K562 (cell line): Measurements from ENCODE around the gene SPEM3. TPM values are rescaled to one million over a fixed set of nuclear protein-coding genes. Genes with fewer than 3 reads are reported as not detected.

ENCODE experiments used
- ARID4B ChIP-seq: sonication (generic); formaldehyde crosslinking; IDR thresholded peaks from 2 replicates; pipeline ENCODE4 v1.8.0; 2022; ENCODE audit warnings: mild to moderate bottlenecking, missing genetic modification reagents
- CHAMP1 ChIP-seq: fragments of 450-650 bp; IDR thresholded peaks from 2 replicates; pipeline ENCODE4 v1.6.1; 2016; ENCODE audit warnings: mild to moderate bottlenecking
- COPS2 ChIP-seq: fragments of 450-650 bp; conservative IDR thresholded peaks from 2 replicates; pipeline ENCODE4 v1.6.1; 2016; ENCODE audit warnings: mild to moderate bottlenecking, moderate library complexity
- E2F1 ChIP-seq: sonication (generic); formaldehyde crosslinking; IDR thresholded peaks from 2 replicates; pipeline ENCODE4 v1.8.1; 2023; ENCODE audit warnings: mild to moderate bottlenecking, missing genetic modification reagents, moderate library complexity
- EP400 ChIP-seq: fragments of 450-650 bp; IDR thresholded peaks from 2 replicates; pipeline ENCODE4 v1.6.1; 2017; ENCODE audit warnings: antibody characterized with exemption, mild to moderate bottlenecking, moderate library complexity
- GABPB1 ChIP-seq: sonication (generic); formaldehyde crosslinking; IDR thresholded peaks from 2 replicates; pipeline ENCODE4 v1.8.0; 2022; ENCODE audit warnings: mild to moderate bottlenecking, missing genetic modification reagents
- KAT8 ChIP-seq: fragments of 450-650 bp; IDR thresholded peaks from 2 replicates; pipeline ENCODE4 v1.6.1; 2016; ENCODE audit warnings: low read depth, mild to moderate bottlenecking
- KDM5B ChIP-seq: fragments of 200-600 bp; sonication (generic); IDR thresholded peaks from 2 replicates; pipeline ENCODE4 v1.6.1; 2012; ENCODE audit warnings: low read depth, mild to moderate bottlenecking, moderate library complexity, low read length, control low read depth, inconsistent platforms; ENCODE audit not compliant: insufficient replicate concordance
- MED1 ChIP-seq: sonication (generic); formaldehyde crosslinking; IDR thresholded peaks from 2 replicates; pipeline ENCODE4 v1.8.1; 2023; ENCODE audit warnings: missing genetic modification reagents, borderline replicate concordance
- POLR2AphosphoS2 ChIP-seq: IDR thresholded peaks from 2 replicates; pipeline ENCODE4 v1.6.1; 2012; ENCODE audit warnings: low read length, improper control_type of control experiment
- PURB ChIP-seq: sonication (generic); formaldehyde crosslinking; IDR thresholded peaks from 2 replicates; pipeline ENCODE4 v1.9.0; 2021; ENCODE audit warnings: low read depth, mild to moderate bottlenecking, missing genetic modification reagents
- RFX7 ChIP-seq: fragments of 250-450 bp; sonication (Bioruptor Pico); IDR thresholded peaks from 2 replicates; pipeline ENCODE4 v1.5.1; 2021; ENCODE audit warnings: mild to moderate bottlenecking
- SPI1 ChIP-seq: IDR thresholded peaks from 2 replicates; pipeline ENCODE4 v1.6.1; 2011; ENCODE audit warnings: low read depth, low read length, control low read depth, borderline replicate concordance
- SREBF1 ChIP-seq: fragments of 150-350 bp; IDR thresholded peaks from 2 replicates; pipeline ENCODE4 v1.6.1; 2014; ENCODE audit warnings: antibody characterized with exemption, low read depth, low read length, borderline replicate concordance
- SUPT5H ChIP-seq: fragments of 450-650 bp; IDR thresholded peaks from 2 replicates; pipeline ENCODE4 v1.6.1; 2016
- TFAP4 ChIP-seq: sonication (generic); formaldehyde crosslinking; IDR thresholded peaks from 2 replicates; pipeline ENCODE4 v1.8.0; 2022; ENCODE audit warnings: missing genetic modification reagents, mild to moderate bottlenecking, moderate library complexity, borderline replicate concordance
- THRAP3 ChIP-seq: fragments of 450-650 bp; IDR thresholded peaks from 2 replicates; pipeline ENCODE4 v1.6.1; 2016; ENCODE audit warnings: mild to moderate bottlenecking, inconsistent platforms, borderline replicate concordance
- ZEB2 ChIP-seq: fragments of 450-650 bp; IDR thresholded peaks from 2 replicates; pipeline ENCODE4 v1.6.1; 2016
- ZKSCAN8 ChIP-seq: fragments of 200-800 bp; sonication (Bioruptor generic); IDR thresholded peaks from 2 replicates; pipeline ENCODE4 v1.6.1; 2016; ENCODE audit warnings: missing genetic modification characterization, missing compliant biosample characterization
- ZNF232 ChIP-seq: sonication (generic); formaldehyde crosslinking; IDR thresholded peaks from 2 replicates; pipeline ENCODE4 v1.8.0; 2022; ENCODE audit warnings: mild to moderate bottlenecking, missing genetic modification reagents
- polyA plus RNA-seq, 8 experiments: library from polyadenylated mRNA; depleted of rRNA in 4 of 8; stranded (reverse) in 5 of 8; unstranded in 3 of 8; fragments of >200 nt; fragmentation: Nextera tagmentation in 2 of 8; fragmentation: Illumina TruSeq in 1 of 8; extraction: Ambion mirVana in 2 of 8; extraction: Trizol in 1 of 8; gene quantifications; 2 replicates each; pipeline versions ENCODE4 v1.2.1 to v1.2.3, GENCODE V29; 2011 to 2014; ENCODE audit warnings: inconsistent platforms in 1 of 8, missing spikeins in 1 of 8
- total RNA-seq, 7 experiments: library from RNA; depleted of rRNA in 6 of 7; stranded (reverse); fragments of >200 nt in 6 of 7; fragmentation: Illumina TruSeq in 2 of 7; extraction: Trizol in 2 of 7; gene quantifications; 2 replicates each; pipeline versions ENCODE4 v1.2.1 to v1.2.3, GENCODE V29; 2011 to 2021; ENCODE audit warnings: low replicate concordance in 1 of 7

SPEM3 gene
- total and polyA plus RNA-seq, 9 of the 15 experiments (the other 6 are each of a cell fraction or from before 2014, with no cell fraction given) = not detected

- TF ChIP-seq E2F1 (CRISPR knock-in tag) (no peak), PURB (CRISPR knock-in tag) (no peak), ZEB2 (no peak), THRAP3 (no peak), RFX7 (CRISPR knock-in tag) (no peak), CHAMP1 (no peak), MED1 (CRISPR knock-in tag) (no peak), SPI1 (0 out of 2 replicates have a peak, but pooled peaks have one; percentile 0), GABPB1 (0 out of 2 replicates have a peak, but pooled peaks have one; percentile 20), SREBF1 (no peak), SUPT5H (peak; percentile 36; the same call in 1 of the 2 replicates), TFAP4 (CRISPR knock-in tag) (0 out of 2 replicates have a peak, but pooled peaks have one; percentile 26), KDM5B (peak; percentile 84), KAT8 (no peak), COPS2 (no peak), ZKSCAN8 (no peak), POLR2AphosphoS2 (no peak), EP400 (no peak), ARID4B (CRISPR knock-in tag) (peak; percentile 26; the same call in 1 of the 2 replicates), ZNF232 (CRISPR knock-in tag) (no peak)
These were observed 47.6 kb upstream of the SPEM3 start, which contains the start of gene TNK1 (continued) for GRCh38 chr17:7380855-7381683.
